HepG2 (cell line): Measurements from ENCODE around the gene GNAI2. TPM values are rescaled to one million over a fixed set of nuclear protein-coding genes. Genes with fewer than 3 reads are reported as not detected.

Source experiments
- FOXP1 ChIP-seq, 2 experiments: fragments of 450-650 bp in 1 of 2; IDR thresholded peaks; 2 replicates each; pipeline ENCODE4 v1.6.1; 2017 to 2018; ENCODE audit warnings: antibody characterized with exemption in 1 of 2
- GABPB1 ChIP-seq: IDR thresholded peaks from 2 replicates; pipeline ENCODE4 v1.6.1; 2016; ENCODE audit warnings: mild to moderate bottlenecking, missing genetic modification reagents, moderate library complexity, missing compliant biosample characterization
- GZF1 ChIP-seq: sonication (generic); formaldehyde crosslinking; IDR thresholded peaks from 2 replicates; pipeline ENCODE4 v1.5.1; 2020; ENCODE audit warnings: mild to moderate bottlenecking, missing genetic modification reagents
- HNRNPLL ChIP-seq: fragments of 200-400 bp; formaldehyde crosslinking; IDR thresholded peaks from 2 replicates; pipeline ENCODE4 v1.6.1; 2017; ENCODE audit warnings: mild to moderate bottlenecking, low read depth, low read length; ENCODE audit not compliant: poor library complexity, severe bottlenecking
- POGZ ChIP-seq: sonication (generic); formaldehyde crosslinking; IDR thresholded peaks from 2 replicates; pipeline ENCODE4 v1.4.0; 2020; ENCODE audit warnings: mild to moderate bottlenecking, missing genetic modification reagents
- SIN3B ChIP-seq: fragments of 150-350 bp; IDR thresholded peaks from 2 replicates; pipeline ENCODE4 v1.6.1; 2014; ENCODE audit warnings: low read length
- SOX6 ChIP-seq, 2 experiments: fragments of 450-650 bp in 1 of 2; sonication (generic) in 1 of 2; formaldehyde crosslinking in 1 of 2; IDR thresholded peaks; 2 replicates each; pipeline versions ENCODE4 v1.4.0 to v1.6.1; 2017 to 2020; ENCODE audit warnings: antibody characterized with exemption in 1 of 2, mild to moderate bottlenecking in 1 of 2, missing genetic modification reagents in 1 of 2
- TMF1 ChIP-seq: sonication (generic); formaldehyde crosslinking; IDR thresholded peaks from 2 replicates; pipeline ENCODE4 v1.8.1; 2022; ENCODE audit warnings: low read depth, missing genetic modification reagents
- TSC22D2 ChIP-seq: sonication (generic); formaldehyde crosslinking; IDR thresholded peaks from 2 replicates; pipeline ENCODE4 v1.5.1; 2020; ENCODE audit warnings: missing genetic modification reagents, mild to moderate bottlenecking, borderline replicate concordance
- ZBTB38 ChIP-seq: sonication (generic); formaldehyde crosslinking; IDR thresholded peaks from 2 replicates; pipeline ENCODE4 v1.5.1; 2020; ENCODE audit warnings: mild to moderate bottlenecking, missing genetic modification reagents
- ZFY ChIP-seq: sonication (generic); formaldehyde crosslinking; IDR thresholded peaks from 2 replicates; pipeline ENCODE4 v1.4.0; 2020; ENCODE audit warnings: missing genetic modification reagents
- ZNF343 ChIP-seq: sonication (generic); formaldehyde crosslinking; IDR thresholded peaks from 2 replicates; pipeline ENCODE4 v1.4.0; 2020; ENCODE audit warnings: mild to moderate bottlenecking, missing genetic modification reagents
- ZNF556 ChIP-seq: sonication (generic); formaldehyde crosslinking; IDR thresholded peaks from 2 replicates; pipeline ENCODE4 v1.4.0; 2020; ENCODE audit warnings: mild to moderate bottlenecking, missing genetic modification reagents, borderline replicate concordance
- ZNF569 ChIP-seq: sonication (generic); formaldehyde crosslinking; IDR thresholded peaks from 2 replicates; pipeline ENCODE4 v1.5.0; 2020; ENCODE audit warnings: mild to moderate bottlenecking, missing genetic modification reagents, moderate library complexity, borderline replicate concordance
- ZNF7 ChIP-seq: IDR thresholded peaks from 2 replicates; pipeline ENCODE4 v1.6.1; 2016; ENCODE audit warnings: missing biosample characterization, missing genetic modification reagents
- ZNF713 ChIP-seq: sonication (generic); formaldehyde crosslinking; IDR thresholded peaks from 2 replicates; pipeline ENCODE4 v1.4.0; 2020; ENCODE audit warnings: mild to moderate bottlenecking, missing genetic modification reagents
- ZNF747 ChIP-seq: sonication (generic); formaldehyde crosslinking; IDR thresholded peaks from 2 replicates; pipeline ENCODE4 v1.8.1; 2023; ENCODE audit warnings: missing genetic modification reagents, mild to moderate bottlenecking, borderline replicate concordance
- ZSCAN29 ChIP-seq: sonication (generic); formaldehyde crosslinking; conservative IDR thresholded peaks from 2 replicates; pipeline ENCODE4 v1.4.0; 2020; ENCODE audit warnings: mild to moderate bottlenecking, missing genetic modification reagents
- polyA plus RNA-seq, 8 experiments: library from polyadenylated mRNA; depleted of rRNA in 3 of 8; stranded (reverse) in 7 of 8; unstranded in 1 of 8; fragments of >200 nt; fragmentation: Illumina TruSeq in 4 of 8; extraction: Trizol in 4 of 8; gene quantifications; 2 replicates each; pipeline versions ENCODE4 v1.2.1 to v1.2.3, GENCODE V29; 2011 to 2016; ENCODE audit warnings: low read depth in 4 of 8, missing spikeins in 1 of 8, mixed read lengths in 1 of 8; ENCODE audit not compliant: insufficient read depth in 1 of 8
- total RNA-seq, 5 experiments: library from RNA; depleted of rRNA; stranded (reverse); fragments of >200 nt; fragmentation: Illumina TruSeq; extraction: Trizol; gene quantifications; 2 replicates each; pipeline ENCODE4 v1.2.3, GENCODE V29; 2016; ENCODE audit warnings: low read depth in 1 of 5
- TF ChIP-seq, protein P1 (sequence below): sonication (generic); formaldehyde crosslinking; IDR thresholded peaks from 2 replicates; pipeline ENCODE4 v1.8.1; 2023; ENCODE audit warnings: mild to moderate bottlenecking, missing genetic modification reagents
- TF ChIP-seq, protein P2 (sequence below): sonication (generic); formaldehyde crosslinking; IDR thresholded peaks from 2 replicates; pipeline ENCODE4 v1.4.0; 2020; ENCODE audit warnings: low read depth, missing genetic modification reagents
- TF ChIP-seq, protein P3 (sequence below): sonication (generic); formaldehyde crosslinking; IDR thresholded peaks from 2 replicates; pipeline ENCODE4 v1.9.0; 2021; ENCODE audit warnings: missing genetic modification reagents, mild to moderate bottlenecking, borderline replicate concordance

The GNAI2 gene
- total and polyA plus RNA-seq, 2 of the 13 experiments (the other 11 are each of a cell fraction or from before 2014, with no cell fraction given) = 51.1 to 66.2 TPM

DNA sequence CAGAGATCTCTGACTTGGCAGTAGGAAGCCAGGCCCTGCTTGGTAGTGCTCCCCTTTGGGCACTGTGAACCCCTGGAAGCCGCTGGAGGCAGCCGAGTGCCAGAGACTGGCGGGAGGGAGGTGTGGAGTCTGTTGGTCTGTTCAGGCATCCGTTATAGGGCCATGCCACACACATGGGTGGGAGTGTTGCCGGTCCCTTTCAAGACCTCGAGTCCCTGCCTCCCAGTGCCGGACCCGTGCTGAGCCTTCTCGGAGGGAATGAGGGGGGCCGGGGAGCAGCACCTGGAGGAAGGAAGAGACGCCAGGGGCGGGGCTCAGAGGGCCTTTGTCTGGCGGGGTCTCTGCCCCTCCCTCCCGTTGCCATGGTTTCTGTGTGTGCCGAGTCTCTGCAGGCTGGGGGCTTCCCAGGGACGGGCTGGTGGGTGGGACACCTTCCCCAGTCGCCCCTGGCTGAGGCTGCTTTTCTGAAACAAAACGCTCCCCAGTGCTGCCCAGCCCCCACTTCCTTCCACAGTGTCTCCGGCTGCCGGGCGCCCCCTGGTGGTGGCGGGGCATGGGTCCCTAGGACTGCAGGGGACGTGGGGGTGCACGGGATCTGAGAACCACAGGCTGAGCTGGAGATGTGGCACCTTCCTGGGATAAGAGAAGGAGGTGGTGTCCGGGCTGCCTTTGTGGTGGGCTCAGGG lies 10.0 kb downstream of the GNAI2 start (continued):
- TF ChIP-seq, protein P1, sequence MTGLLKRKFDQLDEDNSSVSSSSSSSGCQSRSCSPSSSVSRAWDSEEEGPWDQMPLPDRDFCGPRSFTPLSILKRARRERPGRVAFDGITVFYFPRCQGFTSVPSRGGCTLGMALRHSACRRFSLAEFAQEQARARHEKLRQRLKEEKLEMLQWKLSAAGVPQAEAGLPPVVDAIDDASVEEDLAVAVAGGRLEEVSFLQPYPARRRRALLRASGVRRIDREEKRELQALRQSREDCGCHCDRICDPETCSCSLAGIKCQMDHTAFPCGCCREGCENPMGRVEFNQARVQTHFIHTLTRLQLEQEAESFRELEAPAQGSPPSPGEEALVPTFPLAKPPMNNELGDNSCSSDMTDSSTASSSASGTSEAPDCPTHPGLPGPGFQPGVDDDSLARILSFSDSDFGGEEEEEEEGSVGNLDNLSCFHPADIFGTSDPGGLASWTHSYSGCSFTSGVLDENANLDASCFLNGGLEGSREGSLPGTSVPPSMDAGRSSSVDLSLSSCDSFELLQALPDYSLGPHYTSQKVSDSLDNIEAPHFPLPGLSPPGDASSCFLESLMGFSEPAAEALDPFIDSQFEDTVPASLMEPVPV = 0 out of 2 replicates have a peak, but pooled peaks have one; percentile 45
- peak; percentile 48 for TF ChIP-seq HNRNPLL
- TF ChIP-seq ZNF747 (CRISPR knock-in tag) = 0 out of 2 replicates have a peak, but pooled peaks have one; percentile 33
- TF ChIP-seq ZNF7 (CRISPR knock-in tag) = no peak
- TF ChIP-seq ZNF556 (CRISPR knock-in tag) = no peak
- no peak for TF ChIP-seq TMF1 (CRISPR knock-in tag)
- TF ChIP-seq ZFY (CRISPR knock-in tag) = 0 out of 2 replicates have a peak, but pooled peaks have one; percentile 16
- TF ChIP-seq GZF1 (CRISPR knock-in tag) = 0 out of 2 replicates have a peak, but pooled peaks have one; percentile 41
- TF ChIP-seq ZNF713 (CRISPR knock-in tag) = no peak
- TF ChIP-seq ZNF343 (CRISPR knock-in tag) = no peak
- TF ChIP-seq SIN3B = no peak
- peak; percentile 84 for TF ChIP-seq GABPB1 (CRISPR knock-in tag)
- TF ChIP-seq ZSCAN29 = no peak
- 0 out of 2 replicates have a peak, but pooled peaks have one; percentile 46 for TF ChIP-seq POGZ
- TF ChIP-seq, protein P2, sequence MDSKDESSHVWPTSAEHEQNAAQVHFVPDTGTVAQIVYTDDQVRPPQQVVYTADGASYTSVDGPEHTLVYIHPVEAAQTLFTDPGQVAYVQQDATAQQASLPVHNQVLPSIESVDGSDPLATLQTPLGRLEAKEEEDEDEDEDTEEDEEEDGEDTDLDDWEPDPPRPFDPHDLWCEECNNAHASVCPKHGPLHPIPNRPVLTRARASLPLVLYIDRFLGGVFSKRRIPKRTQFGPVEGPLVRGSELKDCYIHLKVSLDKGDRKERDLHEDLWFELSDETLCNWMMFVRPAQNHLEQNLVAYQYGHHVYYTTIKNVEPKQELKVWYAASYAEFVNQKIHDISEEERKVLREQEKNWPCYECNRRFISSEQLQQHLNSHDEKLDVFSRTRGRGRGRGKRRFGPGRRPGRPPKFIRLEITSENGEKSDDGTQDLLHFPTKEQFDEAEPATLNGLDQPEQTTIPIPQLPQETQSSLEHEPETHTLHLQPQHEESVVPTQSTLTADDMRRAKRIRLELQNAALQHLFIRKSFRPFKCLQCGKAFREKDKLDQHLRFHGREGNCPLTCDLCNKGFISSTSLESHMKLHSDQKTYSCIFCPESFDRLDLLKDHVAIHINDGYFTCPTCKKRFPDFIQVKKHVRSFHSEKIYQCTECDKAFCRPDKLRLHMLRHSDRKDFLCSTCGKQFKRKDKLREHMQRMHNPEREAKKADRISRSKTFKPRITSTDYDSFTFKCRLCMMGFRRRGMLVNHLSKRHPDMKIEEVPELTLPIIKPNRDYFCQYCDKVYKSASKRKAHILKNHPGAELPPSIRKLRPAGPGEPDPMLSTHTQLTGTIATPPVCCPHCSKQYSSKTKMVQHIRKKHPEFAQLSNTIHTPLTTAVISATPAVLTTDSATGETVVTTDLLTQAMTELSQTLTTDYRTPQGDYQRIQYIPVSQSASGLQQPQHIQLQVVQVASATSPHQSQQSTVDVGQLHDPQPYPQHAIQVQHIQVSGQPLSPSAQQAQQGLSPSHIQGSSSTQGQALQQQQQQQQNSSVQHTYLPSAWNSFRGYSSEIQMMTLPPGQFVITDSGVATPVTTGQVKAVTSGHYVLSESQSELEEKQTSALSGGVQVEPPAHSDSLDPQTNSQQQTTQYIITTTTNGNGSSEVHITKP (CRISPR knock-in tag) = peak; percentile 75
- TF ChIP-seq ZBTB38 (CRISPR knock-in tag) = peak; percentile 69; the same call in 1 of the 2 replicates
- no peak for TF ChIP-seq FOXP1 (IDR thresholded peaks at IDR 0.05)
- TF ChIP-seq FOXP1 (CRISPR knock-in tag; IDR thresholded peaks at IDR 0.05) = no peak
- no peak for TF ChIP-seq TSC22D2 (CRISPR knock-in tag)
- TF ChIP-seq SOX6 (IDR thresholded peaks at IDR 0.05) = no peak
- peak; percentile 45 for TF ChIP-seq SOX6 (CRISPR knock-in tag; IDR thresholded peaks at IDR 0.05)
- TF ChIP-seq, protein P3, sequence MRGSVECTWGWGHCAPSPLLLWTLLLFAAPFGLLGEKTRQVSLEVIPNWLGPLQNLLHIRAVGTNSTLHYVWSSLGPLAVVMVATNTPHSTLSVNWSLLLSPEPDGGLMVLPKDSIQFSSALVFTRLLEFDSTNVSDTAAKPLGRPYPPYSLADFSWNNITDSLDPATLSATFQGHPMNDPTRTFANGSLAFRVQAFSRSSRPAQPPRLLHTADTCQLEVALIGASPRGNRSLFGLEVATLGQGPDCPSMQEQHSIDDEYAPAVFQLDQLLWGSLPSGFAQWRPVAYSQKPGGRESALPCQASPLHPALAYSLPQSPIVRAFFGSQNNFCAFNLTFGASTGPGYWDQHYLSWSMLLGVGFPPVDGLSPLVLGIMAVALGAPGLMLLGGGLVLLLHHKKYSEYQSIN (CRISPR knock-in tag) = no peak
- TF ChIP-seq ZNF569 (CRISPR knock-in tag) = no peak
